HG02938 (cell line): ENCODE measurements around the gene CPT1B.
"Not testable (repeated sequence)": the region's sequence is repeated elsewhere in the genome, so short reads cannot be mapped to it uniquely, and the experiment has no call there.

Experiments
- ATAC-seq: cut with Tn5 transposase; IDR thresholded peaks from one replicate; pipeline ENCODE4 v1.9.1; 2021; ENCODE audit warnings: mild to moderate bottlenecking, moderate library complexity; ENCODE audit not compliant: unreplicated experiment

The CPT1B gene

DNA sequence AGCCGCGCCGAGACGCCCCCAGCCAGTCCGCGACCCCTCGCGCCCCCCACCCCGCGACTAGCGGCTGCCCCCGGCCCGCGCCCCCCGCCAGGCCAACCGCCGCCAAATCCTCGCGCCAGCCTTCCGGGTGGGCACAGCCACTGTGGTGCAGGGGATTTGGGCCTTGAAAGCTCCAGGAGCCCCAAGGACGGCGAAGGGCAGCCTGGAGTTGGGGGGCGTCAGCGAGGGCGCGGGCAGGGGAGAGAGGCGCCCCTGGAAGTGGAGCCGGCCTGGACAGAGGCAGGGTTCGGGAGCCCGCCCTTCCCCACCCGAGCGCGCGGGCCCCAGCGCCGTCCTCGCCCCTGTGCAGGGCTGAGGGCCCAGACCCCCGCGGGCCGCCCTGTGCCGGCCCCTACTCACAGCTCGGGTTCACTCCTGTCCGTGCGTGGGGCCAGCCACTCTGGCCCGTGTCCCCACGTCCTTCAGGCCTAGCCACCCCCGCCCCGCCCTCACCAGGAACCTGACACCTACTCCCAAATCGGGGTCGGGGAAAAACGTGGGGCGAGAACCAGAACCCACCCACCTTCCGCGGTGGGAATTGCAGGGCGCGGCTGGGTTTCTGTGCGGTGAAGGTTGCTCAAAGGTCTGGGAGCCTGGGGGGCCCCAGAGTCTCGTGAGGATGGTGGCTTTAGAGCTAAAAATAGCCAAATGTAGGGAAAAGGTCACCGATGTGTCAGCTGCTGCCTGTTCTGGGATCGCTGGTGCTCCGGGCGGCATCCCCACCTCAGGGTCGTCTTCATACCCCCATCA, at the start of gene CPT1B:
TSS of gene CPT1B (minus strand) at position 441 of the 789 bp plus-strand sequence. CDS start 512 bp downstream, outside the sequence.
- no peak for ATAC-seq

DNA sequence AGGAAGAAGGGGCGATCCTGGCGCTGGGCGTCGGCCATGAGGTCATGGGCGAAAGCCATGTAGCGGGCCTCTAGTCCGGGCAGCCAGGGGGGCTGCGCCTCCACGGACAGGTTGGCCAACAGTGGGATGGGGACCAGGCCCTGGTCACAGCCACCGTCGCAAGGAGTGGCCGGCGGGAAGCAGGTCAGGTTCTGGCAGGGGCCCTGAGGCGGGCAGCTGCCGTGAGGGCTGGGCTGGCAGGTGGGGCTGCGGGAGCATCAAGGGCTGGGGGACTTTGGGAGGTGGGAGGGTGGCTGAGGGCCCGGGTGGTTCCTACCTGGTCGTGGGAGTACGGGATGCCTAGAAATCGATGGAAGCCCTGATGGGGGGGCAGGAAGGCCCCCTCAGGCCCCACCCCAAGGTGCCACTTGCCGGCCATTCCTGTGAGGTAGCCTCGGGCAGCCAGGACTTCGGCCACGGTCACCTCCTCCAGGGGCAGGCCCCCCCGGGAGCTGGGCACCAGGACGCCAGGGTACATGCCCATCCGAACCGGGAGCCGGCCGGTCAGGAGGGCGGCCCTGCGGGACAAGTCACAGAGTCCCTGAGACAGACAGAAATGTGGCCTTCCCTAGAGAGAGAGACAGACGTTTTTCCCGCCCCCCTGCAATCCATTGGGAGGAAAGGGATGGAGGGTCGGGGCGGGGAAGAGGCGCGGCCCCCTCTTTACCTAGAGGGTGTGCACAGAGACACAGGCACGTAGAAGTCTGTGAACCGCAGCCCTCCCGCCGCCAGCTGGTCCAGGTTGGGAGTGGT, 48.8 kb upstream of the CPT1B start:
- ATAC-seq: no peak

DNA sequence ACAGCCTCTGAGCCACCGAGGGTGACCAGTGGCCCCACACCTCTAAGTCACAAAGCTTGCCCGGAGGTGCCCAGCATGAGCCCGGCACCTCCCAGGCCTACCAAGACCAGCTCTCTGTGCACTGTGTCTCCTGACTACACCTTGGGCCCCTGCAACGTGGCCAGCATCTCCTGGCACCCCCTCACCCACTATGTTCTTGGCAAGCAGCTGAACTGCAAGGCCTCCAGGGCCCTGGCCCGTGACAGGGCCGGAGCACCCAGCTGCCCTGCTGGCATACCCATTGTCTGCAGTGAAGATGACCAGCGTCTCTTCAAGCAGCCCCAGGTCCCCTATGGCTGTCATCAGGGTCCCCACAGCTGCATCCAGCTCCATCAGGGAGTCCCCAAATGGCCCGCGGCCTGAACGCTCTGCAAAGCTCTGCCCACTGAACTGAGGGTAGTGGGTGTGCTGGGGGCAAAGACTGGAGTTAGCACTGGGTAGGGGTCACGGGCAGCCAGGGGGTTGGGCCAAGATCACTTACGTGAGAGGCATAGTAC, 48.2 kb upstream of the CPT1B start:
- no peak for ATAC-seq

DNA sequence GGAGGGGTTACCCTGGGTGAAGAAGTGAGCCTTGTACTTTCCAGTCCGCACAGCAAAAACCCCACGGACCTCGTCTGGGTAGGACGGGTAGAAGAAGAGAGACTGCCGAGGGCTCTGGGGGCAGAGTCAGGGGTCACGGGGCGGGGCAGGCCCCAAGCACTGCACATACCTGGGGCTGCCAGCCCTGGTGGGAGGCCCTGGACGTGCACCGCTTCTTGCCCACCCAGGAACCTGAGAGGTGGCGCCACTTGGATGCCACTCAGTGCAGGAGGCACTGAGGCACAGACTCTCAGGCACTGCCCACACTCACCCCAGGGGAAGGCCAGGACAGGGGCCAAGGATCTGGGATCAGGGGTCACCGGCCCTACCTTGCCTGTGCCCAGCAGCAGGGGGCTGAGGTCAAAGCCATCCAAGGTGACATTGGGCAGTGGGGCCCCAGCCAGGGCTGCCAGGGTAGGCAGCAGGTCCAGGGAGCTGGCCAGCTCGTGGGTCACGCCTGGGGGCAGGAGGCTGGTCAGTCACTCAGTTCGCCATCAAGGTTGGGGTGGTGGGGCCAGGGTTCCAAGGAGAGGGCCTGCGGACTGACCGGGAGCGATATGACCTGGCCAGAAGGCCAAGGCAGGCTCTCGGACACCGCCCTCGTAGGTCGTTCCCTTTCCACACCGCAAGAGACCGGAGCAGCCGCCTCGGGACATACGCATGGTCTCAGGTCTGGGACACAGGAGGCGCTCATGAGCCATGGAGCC, 47.5 kb upstream of the CPT1B start:
- ATAC-seq: no peak

DNA sequence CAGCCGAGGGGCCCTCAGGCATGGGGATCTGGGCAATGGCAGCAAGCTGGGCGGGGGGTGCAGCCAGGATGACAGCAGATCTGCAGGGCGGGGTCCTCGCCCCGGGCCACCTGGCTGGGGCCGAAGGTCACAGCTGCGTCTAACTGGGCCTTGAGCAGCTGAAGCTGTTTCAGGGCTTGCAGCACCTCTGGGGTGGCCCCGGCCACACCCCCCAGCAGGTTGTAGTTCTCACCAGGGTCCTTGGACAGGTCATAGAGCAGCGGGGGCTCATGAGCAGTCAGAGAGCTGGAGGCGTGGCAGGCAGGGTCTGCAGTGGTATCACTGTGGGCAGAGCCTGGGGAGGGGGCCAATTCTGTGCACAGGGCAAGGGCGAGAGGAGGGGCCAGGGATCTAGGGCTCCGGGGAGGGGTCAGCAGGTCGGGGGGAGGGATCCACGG, 46.9 kb upstream of the CPT1B start:
- ATAC-seq: no peak

DNA sequence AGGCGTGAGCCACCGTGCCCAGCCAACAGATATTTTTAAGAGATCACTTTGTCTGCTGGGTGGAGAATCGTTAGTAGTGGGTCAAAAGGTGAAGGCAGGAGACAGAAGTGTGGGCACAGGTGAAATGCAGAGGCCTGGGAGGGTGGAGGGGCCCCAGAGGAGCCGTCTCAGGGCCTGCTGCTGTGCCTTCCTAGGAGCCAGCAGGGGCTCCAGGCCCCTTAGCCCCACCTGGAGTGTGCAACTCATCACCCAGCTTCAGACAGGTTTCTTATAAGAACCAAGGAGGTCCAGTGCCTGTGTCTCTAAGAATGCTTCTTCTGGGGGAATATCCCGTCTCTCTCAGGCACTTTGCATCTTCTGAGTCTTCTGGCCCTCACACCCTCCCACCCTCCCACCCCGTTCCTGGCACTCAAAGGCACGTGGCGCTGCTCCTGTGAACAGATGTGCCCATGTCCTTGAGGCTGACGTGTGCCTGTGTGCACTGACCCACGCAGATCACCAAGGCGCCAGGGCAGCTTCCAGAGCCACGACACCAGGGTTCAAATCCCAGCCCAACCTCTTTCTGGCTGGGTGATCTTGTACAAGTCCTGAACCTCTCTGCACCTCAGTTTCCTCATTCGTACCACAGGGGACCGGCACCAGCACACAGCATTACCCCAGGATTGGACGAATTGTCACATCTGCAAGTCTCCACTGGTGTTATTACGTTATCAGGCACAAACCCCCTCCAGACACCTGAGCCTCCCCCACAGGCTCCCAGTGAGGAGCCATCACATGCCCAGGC, 46.3 kb upstream of the CPT1B start:
- ATAC-seq: no peak

DNA sequence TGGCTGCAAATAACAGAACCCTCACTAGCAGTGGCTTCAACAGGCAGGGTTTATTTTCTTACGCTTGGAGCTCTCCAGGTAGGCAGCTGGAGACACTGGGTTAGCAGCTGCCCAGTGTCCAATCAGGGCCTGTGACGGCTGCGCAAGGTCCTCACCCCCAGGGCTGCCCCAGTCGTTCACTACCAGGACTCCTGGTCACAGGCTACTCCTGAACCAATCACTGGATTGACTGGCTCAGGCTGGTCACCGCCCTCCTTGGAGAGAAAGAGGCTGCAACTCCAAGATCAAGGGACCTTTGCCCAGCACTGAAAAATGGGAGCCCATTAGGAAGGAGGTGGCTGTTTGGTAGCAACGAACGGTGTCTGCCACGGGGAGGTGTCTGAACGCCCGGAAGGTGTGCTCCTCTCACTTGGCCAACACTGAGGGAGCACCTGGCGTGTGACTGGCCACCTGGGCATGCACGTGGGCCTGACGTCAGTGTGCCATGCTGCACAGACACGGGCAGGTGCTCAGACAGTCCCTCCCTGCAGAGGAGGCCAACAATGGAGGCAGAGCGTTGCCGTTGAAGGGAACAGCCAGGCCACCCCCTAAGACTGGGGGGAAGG, 44.6 kb upstream of the CPT1B start:
- no peak for ATAC-seq

DNA sequence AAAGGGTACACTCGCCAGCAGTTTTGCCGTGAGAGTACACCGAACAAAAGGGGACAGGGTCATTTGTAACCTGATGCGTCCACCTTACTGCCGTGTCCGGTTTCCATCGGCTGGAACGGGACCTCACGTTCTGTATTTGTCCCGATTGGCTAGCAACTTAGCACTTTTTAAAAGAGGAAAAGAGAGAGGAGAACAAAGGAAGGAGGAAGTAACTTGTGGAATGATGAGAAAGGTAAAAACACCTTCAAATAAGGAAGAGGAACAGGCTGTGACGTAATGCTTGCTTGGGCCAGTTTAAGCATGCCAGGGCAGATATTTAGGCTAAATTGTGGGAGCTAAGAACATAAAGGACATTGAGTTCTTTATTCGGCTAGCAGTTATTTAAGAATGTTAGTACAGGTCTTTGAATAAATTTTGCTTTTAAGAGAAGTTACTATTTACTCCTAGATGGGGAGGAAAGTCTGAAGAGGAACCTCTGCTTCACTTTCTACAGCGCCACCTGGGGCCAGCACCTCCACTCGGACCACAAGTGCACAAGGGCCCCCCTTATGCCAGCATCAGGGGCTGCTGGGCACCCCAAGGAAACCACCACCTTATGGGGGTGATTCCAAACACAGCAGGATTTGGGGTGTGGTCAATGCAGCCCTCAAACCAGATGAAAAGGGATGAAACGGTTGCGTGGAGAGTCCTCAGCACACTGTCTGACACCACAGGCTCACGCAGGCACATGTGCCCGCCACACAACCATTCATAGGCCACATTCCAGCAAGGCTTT, 43.9 kb upstream of the CPT1B start:
- no peak for ATAC-seq

DNA sequence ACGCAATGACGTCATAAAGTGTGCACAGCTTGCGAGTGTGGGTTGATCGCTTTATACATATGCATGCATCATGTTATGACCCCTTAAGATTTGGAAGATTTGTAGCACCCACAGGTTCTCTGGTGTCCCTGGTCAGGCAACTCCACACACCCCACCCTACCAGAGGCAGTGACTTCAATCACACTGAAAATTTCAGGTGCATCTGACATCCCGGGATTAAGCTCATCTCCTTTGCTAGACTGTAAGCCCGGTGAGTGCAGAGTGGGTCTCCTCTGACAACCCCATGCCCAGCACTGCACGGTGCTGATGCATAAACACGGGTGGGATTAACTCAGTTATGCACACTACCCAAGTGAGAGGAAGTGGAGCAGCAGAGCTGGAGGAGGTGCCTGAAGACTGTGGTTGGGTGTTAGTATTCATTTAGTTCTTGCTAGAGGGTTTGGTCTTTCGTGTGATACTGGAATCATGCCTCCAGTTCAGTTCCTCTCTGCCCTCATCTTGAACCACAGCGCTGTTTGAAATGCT, 43.2 kb upstream of the CPT1B start:
- ATAC-seq: no peak

DNA sequence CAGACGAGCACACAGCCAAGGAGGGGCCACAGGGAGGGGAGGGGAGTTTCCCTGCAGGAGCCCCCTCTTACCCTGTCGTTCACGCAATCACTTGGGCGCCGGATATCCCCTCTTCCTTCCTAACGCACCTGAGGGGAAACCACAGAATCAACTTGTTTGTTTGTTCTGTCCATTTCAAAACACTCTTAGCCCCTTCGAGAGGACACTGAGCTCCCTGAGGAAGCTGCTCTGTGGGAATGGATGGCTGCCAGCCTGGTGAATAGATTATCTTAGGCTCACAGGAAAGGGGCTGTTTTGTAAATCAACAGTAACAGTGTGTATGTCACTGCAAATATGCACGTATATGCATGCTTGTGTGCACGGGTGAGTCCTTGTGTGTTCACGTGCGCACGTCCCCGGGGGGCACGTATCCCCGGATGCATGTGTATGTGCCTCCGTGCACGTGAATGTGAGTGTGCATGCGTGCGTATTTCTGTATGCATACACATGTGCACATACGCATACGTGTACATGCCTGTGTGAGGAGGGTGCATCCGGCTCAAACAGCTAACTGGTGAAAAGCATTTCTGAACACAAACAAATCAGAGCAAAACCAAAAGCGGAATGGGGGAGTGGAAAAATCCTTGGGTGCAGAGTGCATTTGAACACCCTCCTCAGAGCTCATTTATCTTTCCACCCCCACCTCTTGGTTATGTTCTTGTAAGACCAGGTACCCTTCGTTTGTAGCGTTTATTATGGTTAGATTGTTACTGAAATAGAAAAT, 42.5 kb upstream of the CPT1B start:
- ATAC-seq: no peak

DNA sequence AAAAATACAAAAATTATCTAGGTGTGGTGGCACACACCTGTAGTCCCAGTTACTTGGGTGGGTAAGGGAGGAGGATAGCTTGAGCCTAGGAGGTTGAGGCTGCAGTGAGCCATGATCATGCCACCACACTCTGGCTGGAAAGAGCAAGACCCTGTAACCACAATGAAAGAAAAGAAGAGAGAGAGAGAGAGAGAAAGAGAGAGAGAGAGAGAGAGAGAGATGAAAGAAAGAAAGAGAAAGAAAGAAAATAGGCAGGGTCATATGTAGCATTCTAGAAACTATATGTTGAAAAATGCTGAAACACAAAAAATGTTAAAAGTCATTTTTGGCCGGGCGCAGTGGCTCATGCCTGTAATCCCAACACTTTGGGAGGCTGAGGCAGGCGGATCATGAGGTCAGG, 36.1 kb upstream of the CPT1B start:
- not testable (repeated sequence) for ATAC-seq

DNA sequence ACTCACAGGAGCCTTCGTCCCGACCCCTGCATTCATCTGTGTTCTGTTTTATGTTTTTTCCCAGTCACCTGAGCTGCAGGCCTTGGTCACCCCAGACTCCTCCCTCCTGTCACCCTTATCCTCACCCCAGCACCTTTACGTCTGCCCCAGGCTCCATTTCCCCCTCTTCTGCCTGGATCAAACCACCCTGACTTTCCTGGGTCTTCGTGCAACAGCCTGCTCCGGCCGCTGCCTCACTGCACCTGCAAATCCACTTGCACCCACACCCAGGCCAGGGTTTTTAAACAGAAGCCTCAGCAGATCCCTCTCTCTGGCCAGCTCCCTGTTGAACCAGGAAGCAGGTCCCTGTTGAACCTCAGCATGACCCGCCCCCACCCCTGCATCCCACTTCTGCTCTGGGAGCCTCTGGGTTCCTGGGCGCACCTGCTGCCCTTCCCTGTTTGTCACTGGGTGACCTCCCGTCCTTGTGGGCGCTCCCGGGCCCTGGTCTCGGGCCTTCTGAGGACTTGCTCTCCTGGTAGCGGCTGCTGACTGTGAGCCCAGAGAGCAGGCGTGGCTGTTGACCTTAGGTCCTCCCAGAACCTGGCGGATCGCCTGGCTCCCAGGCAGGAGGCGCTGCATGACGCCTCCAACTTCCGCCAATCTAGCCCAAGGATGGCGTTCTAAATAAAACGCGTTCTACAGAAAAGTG, 35.2 kb upstream of the CPT1B start:
- ATAC-seq: no peak

DNA sequence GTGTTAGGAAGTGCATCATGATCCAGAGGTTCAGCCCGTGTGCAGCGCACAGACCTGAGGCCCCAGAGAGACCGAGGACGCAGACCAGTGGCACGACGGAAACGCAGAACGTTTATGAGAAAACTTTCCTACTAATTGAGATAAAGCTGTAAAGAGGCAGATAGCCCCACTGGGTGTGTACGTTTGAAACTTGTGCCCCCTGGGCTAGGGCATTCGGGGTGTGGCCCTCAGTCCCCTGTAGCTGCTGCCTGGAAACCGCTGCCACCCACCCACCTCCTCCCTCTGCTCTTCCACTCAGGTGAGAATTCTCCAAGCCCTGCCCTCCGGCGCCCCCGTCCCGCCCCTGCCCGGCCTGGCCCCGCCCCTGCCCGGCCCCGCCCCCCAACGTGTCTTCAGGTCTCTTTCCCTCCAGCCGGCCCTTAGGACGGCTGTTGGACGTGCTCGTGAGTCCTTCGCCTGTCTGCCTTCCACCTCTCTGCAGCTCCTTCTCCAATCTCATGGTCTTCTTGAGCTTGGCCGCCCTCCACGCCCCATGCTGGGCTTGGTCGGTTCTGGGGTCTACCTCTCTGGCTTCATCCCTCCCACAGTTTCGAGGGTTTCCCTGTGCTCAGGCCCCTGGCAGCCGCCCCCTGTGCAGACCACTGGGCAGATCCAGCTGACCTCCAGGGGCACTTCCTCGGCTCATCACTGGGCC, 34.4 kb upstream of the CPT1B start:
- no peak for ATAC-seq

DNA sequence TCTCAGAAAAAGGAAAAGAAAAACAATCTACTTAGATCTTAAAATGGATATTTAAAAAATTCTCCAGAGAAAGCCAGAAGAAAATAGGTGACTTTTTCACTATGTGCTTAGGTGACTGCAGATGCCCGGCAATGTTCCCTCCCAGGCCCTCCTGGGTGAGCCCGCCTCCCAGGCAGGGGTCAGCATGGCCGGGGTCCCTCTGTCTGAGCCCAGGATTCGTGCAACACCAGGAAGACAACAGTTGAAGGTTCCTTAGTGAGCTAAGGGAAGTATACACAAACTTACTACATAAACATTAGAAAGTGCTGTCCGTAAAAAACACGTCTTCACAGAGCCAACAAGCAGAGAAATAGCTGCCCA, 33.9 kb upstream of the CPT1B start:
- ATAC-seq: no peak

DNA sequence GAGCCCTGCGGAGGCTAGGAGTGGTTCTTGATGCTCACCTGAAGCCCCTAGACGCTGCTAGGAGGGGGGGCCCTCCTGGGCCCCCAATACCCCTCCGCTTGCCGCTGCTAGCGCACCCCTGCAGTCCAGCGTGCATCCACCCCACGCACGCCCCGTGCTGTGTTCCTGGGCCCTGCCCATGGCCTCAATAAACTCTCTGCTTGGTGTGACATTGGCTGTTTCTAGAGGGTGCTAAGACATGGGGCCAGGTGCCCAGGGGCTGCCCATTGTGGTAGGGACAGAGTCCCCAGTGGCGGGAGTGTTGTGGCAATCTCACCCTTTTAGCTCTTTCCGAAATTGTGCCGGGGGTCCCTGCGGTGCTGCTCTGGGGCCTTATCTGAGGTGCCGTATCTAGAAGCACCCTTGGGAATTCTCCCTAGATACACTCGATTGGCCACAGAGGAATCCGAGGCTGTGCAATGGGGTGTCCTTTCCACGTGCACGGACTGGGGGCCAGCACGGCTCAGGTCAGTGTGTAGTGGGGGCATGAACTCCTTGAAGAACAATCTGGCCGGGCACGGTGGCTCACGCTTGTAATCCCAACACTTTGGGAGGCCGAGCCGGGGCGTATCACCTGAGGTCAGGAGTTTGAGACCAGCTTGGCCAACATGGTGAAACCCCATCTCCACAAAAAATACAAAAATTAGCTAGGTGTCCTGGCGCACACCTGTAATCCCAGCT, 33.3 kb upstream of the CPT1B start:
- no peak for ATAC-seq

DNA sequence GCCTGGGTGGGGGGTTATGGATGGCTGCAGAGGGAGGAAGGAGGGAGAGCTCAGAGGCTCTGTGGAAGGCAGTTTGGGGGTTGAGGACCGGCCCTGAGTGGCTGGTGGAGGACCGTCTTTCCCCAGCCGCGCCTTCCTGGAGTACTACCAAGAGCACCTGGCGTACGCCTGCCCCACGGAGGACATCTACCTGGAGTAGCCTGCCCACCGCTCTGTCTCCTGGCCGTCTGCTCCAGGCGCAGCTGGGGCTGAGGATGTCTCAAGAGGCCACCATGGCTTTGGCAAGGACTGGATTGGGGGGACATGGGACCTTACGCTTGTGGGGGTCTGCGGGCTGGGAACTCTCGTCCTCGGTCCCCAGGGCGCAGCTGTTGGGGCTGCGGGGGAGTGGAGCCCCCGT, 32.4 kb upstream of the CPT1B start:
- no peak for ATAC-seq

DNA sequence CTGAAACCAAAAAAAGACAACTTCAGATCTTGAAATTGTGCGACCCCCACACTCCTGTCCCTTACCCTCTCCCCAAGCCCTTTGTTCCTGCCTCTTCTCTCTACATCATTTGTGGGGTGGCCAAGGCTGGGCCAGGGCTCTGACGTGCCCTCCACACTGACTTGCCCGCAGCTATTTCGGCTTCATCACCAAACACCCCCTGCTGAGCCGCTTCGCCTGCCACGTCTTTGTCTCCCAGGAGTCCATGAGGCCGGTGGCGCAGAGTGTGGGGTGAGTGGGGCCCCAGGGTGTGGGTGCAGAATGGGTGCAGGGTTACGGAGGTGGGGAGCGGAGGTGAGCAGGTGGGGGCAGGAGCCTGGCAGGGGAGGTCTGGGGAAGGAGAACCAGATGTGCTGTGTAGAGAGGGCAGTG, 31.8 kb upstream of the CPT1B start:
- no peak for ATAC-seq
